HG02610 (cell line): Measurements from ENCODE around the gene ADTRP.

Source experiments
- ATAC-seq: cut with Tn5 transposase; IDR thresholded peaks from one replicate; pipeline ENCODE4 v1.9.1; 2021; ENCODE audit warnings: mild to moderate bottlenecking, moderate library complexity; ENCODE audit not compliant: unreplicated experiment

ADTRP gene

GRCh38 chr6:11775791-11776409, 2.7 kb downstream of the ADTRP start:
- ATAC-seq: no peak

GRCh38 chr6:11774426-11774825, 4.2 kb downstream of the ADTRP start:
- no peak for ATAC-seq

- ATAC-seq: no peak
Observed at GRCh38 chr6:11773581-11773980, 5.0 kb downstream of the ADTRP start.

- no peak for ATAC-seq
Observed at GRCh38 chr6:11773013-11773412, 5.6 kb downstream of the ADTRP start.

- ATAC-seq: no peak
Observed at GRCh38 chr6:11772109-11772825, 6.3 kb downstream of the ADTRP start.

- ATAC-seq: no peak
Observed at GRCh38 chr6:11771473-11772048, 7.0 kb downstream of the ADTRP start.

GRCh38 chr6:11770546-11771466, 7.8 kb downstream of the ADTRP start:
- no peak for ATAC-seq

GRCh38 chr6:11769811-11770545, 8.6 kb downstream of the ADTRP start:
- no peak for ATAC-seq

- ATAC-seq: no peak
Observed at GRCh38 chr6:11769244-11769643, 9.4 kb downstream of the ADTRP start.

- no peak for ATAC-seq
Observed at GRCh38 chr6:11767978-11768756, 10.4 kb downstream of the ADTRP start.

GRCh38 chr6:11767458-11767857, 11.1 kb downstream of the ADTRP start:
- ATAC-seq: no peak

- no peak for ATAC-seq
Observed at GRCh38 chr6:11766589-11767450, 11.8 kb downstream of the ADTRP start.

GRCh38 chr6:11766043-11766442, 12.6 kb downstream of the ADTRP start:
- ATAC-seq: no peak

- ATAC-seq: no peak
Observed at GRCh38 chr6:11764250-11764604, 14.4 kb downstream of the ADTRP start.

- ATAC-seq: no peak
Observed at GRCh38 chr6:11763460-11764249, 14.9 kb downstream of the ADTRP start.

- no peak for ATAC-seq
Observed at GRCh38 chr6:11762794-11763459, 15.7 kb downstream of the ADTRP start.

GRCh38 chr6:11761744-11762620, 16.6 kb downstream of the ADTRP start:
- no peak for ATAC-seq
